ENCODE results near the gene PKD1L1. TPM values are rescaled to one million over a fixed set of nuclear protein-coding genes. Genes with fewer than 3 reads are reported as not detected.

Gene PKD1L1
- total and polyA plus RNA-seq, 4 donors, result 0.26 to 1.1 (median 0.55) TPM

- TF ChIP-seq CTCF (IDR thresholded peaks at IDR 0.05; ENCODE audit: control extremely low read depth, extremely low read depth), result no peak
- Histone ChIP-seq H3K4me3 (no peak overlapping the region), H3K9ac (ENCODE audit: insufficient read depth in 1 of 2, low read length in 2 of 2) (no peak overlapping the region), H3K36me3 (ENCODE audit: control insufficient read depth in 4 of 4, insufficient read depth in 4 of 4, low read length in 4 of 4) (no peaks in the 10 kb centered on the region), H3K27ac (ENCODE audit: low read depth in 1 of 2, low read length in 1 of 2) (no peak overlapping the region), H3K27me3 (ENCODE audit: control insufficient read depth in 3 of 3, insufficient read depth in 3 of 3, low read length in 2 of 3) (no peaks in the 10 kb centered on the region), H3K4me1 (ENCODE audit: control insufficient read depth in 5 of 5, insufficient read depth in 5 of 5, low read length in 5 of 5) (peaks cover 0 to 3% (median 0%) of the 10 kb centered on the region in 5 donors), H3K9me3 (ENCODE audit: control insufficient read depth in 4 of 4, insufficient read depth in 3 of 4, low read length in 3 of 4) (peaks cover 0 to 2% (median 0%) of the 10 kb centered on the region in 4 donors)
- no peak for ATAC-seq (ENCODE audit: insufficient read depth, low FRiP score)
- 45 to 66% methylated on average over 5 of the region's 5 CpGs for WGBS, 2 donors
- no peak for DNase-seq
Measured at GRCh38 chr7:47751043-47751442, 197.2 kb downstream of the PKD1L1 start.

- Histone ChIP-seq H3K4me3 (no peak overlapping the region), H3K27me3 (ENCODE audit: control insufficient read depth in 3 of 3, insufficient read depth in 3 of 3, low read length in 2 of 3) (no peaks in the 10 kb centered on the region), H3K9ac (ENCODE audit: insufficient read depth in 1 of 2, low read length in 2 of 2) (no peak overlapping the region), H3K36me3 (ENCODE audit: control insufficient read depth in 4 of 4, insufficient read depth in 4 of 4, low read length in 4 of 4) (no peaks in the 10 kb centered on the region), H3K4me1 (ENCODE audit: control insufficient read depth in 5 of 5, insufficient read depth in 5 of 5, low read length in 5 of 5) (peaks cover 0 to 8% (median 3%) of the 10 kb centered on the region in 5 donors), H3K9me3 (ENCODE audit: control insufficient read depth in 4 of 4, insufficient read depth in 3 of 4, low read length in 3 of 4) (peaks cover 0 to 2% (median 0%) of the 10 kb centered on the region in 4 donors), H3K27ac (ENCODE audit: low read depth in 1 of 2, low read length in 1 of 2) (no peak overlapping the region)
- no peak for DNase-seq
- WGBS, 2 donors, result 88 to 89% methylated on average over 7 of the region's 7 CpGs
- ATAC-seq (ENCODE audit: insufficient read depth, low FRiP score), result no peak
- TF ChIP-seq CTCF (IDR thresholded peaks at IDR 0.05; ENCODE audit: control extremely low read depth, extremely low read depth), result no peak
Measured at GRCh38 chr7:47748041-47748440, 200.2 kb downstream of the PKD1L1 start.

- H3K27ac ChIP-seq (ENCODE audit: low read depth in 1 of 2, low read length in 1 of 2), result no peak overlapping the region
- no peak for DNase-seq
- no peak overlapping the region for H3K4me3 ChIP-seq
- no peak for ATAC-seq (ENCODE audit: insufficient read depth, low FRiP score)
- peaks cover 0 to 2% (median 0%) of the 10 kb centered on the region in 4 donors for H3K9me3 ChIP-seq (ENCODE audit: control insufficient read depth in 4 of 4, insufficient read depth in 3 of 4, low read length in 3 of 4)
- no peaks in the 10 kb centered on the region for H3K27me3 ChIP-seq (ENCODE audit: control insufficient read depth in 3 of 3, insufficient read depth in 3 of 3, low read length in 2 of 3)
- TF ChIP-seq CTCF (IDR thresholded peaks at IDR 0.05; ENCODE audit: control extremely low read depth, extremely low read depth), result no peak
- H3K9ac ChIP-seq (ENCODE audit: insufficient read depth in 1 of 2, low read length in 2 of 2), result no peak overlapping the region
- no peaks in the 10 kb centered on the region for H3K36me3 ChIP-seq (ENCODE audit: control insufficient read depth in 4 of 4, insufficient read depth in 4 of 4, low read length in 4 of 4)
- WGBS, 2 donors, result 68 to 81% methylated on average over 6 of the region's 6 CpGs
- H3K4me1 ChIP-seq (ENCODE audit: control insufficient read depth in 5 of 5, insufficient read depth in 5 of 5, low read length in 5 of 5), result peaks cover 0 to 8% (median 3%) of the 10 kb centered on the region in 5 donors
Measured at GRCh38 chr7:47747160-47747559, 201.1 kb downstream of the PKD1L1 start.

GRCh38 chr7:47746468-47746867, 201.8 kb downstream of the PKD1L1 start:
- Histone ChIP-seq H3K9ac (ENCODE audit: insufficient read depth in 1 of 2, low read length in 2 of 2) (no peak overlapping the region), H3K9me3 (ENCODE audit: control insufficient read depth in 4 of 4, insufficient read depth in 3 of 4, low read length in 3 of 4) (peaks cover 0 to 2% (median 0%) of the 10 kb centered on the region in 4 donors), H3K27me3 (ENCODE audit: control insufficient read depth in 3 of 3, insufficient read depth in 3 of 3, low read length in 2 of 3) (no peaks in the 10 kb centered on the region), H3K4me3 (no peak overlapping the region), H3K27ac (ENCODE audit: low read depth in 1 of 2, low read length in 1 of 2) (no peak overlapping the region), H3K36me3 (ENCODE audit: control insufficient read depth in 4 of 4, insufficient read depth in 4 of 4, low read length in 4 of 4) (no peaks in the 10 kb centered on the region), H3K4me1 (ENCODE audit: control insufficient read depth in 5 of 5, insufficient read depth in 5 of 5, low read length in 5 of 5) (peaks cover 0 to 13% (median 3%) of the 10 kb centered on the region in 5 donors)
- WGBS, 2 donors, result 71 to 72% methylated on average over 4 of the region's 4 CpGs
- ATAC-seq (ENCODE audit: insufficient read depth, low FRiP score) (no peak), DNase-seq (no peak)
- TF ChIP-seq CTCF (IDR thresholded peaks at IDR 0.05; ENCODE audit: control extremely low read depth, extremely low read depth), result no peak

Measured in lung (tissue), 12 donors.